Stromal cell of bone marrow (primary cell): ENCODE data around the gene MCRIP2.
"Not testable (repeated sequence)": the region's sequence is repeated elsewhere in the genome, so short reads cannot be mapped to it uniquely, and the experiment has no call there.

Experiments
- DNase-seq: peaks from one replicate; pipeline ENCODE4 v3.0.0-alpha.2; 2012; ENCODE audit warnings: low read depth

Gene MCRIP2

GRCh38 chr16:681746-682427 lies 40.3 kb downstream of the MCRIP2 start:
- DNase-seq = no peak

DNA sequence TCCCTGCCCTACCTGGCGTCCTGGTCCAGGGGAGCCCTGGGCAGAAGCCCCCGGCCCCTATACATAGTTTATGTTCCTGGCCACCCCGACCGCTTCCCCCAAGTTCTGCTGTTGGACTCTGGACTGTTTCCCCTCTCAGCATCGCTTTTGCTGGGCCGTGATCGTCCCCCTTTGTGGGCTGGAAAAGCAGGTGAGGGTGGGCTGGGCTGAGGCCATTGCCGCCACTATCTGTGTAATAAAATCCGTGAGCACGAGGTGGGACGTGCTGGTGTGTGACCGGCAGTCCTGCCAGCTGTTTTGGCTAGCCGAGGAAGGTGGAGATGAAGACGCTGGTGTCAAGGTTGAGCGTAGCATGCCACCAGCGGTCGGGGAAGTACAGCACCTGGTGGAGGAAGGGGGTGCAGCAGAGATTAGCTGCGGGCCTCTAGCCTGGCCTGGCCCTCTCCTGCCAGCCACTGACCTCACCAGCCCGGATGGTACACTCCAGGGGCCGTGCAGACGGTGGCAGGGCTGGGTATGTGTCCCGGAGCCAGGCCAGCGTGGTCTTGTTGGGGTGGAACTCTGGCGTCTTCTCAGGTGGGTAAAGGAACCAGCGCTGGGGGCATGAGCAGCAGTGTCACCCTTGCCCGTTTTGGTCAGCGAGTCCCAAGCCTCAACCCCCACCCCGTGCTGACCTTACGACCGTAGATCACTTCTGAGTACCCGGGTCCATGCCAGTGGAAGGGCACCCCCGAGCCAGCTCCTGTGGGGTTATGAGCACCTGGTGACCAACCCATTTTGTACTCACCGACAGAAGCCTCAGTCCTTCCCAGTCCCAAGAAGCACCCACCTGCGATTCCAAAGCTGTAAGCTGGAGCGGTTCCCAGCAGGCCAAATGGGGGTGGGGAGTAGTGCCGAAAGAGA lies 41.1 kb downstream of the MCRIP2 start:
- DNase-seq = no peak

- DNase-seq = no peak
These were observed 41.9 kb downstream of the MCRIP2 start for GRCh38 chr16:683396-684070.

- peak; percentile 93 for DNase-seq
These were observed 42.6 kb downstream of the MCRIP2 start, which contains the start of gene JMJD8 for GRCh38 chr16:684071-684794. Gene JMJD8 (minus strand): TSS chr16:684334. CDS start chr16:684319, 15 bp downstream.

GRCh38 chr16:684961-685696 lies 43.5 kb downstream of the MCRIP2 start:
- no peak for DNase-seq

- DNase-seq = no peak
These were observed 44.3 kb downstream of the MCRIP2 start for GRCh38 chr16:685967-686366.

DNA sequence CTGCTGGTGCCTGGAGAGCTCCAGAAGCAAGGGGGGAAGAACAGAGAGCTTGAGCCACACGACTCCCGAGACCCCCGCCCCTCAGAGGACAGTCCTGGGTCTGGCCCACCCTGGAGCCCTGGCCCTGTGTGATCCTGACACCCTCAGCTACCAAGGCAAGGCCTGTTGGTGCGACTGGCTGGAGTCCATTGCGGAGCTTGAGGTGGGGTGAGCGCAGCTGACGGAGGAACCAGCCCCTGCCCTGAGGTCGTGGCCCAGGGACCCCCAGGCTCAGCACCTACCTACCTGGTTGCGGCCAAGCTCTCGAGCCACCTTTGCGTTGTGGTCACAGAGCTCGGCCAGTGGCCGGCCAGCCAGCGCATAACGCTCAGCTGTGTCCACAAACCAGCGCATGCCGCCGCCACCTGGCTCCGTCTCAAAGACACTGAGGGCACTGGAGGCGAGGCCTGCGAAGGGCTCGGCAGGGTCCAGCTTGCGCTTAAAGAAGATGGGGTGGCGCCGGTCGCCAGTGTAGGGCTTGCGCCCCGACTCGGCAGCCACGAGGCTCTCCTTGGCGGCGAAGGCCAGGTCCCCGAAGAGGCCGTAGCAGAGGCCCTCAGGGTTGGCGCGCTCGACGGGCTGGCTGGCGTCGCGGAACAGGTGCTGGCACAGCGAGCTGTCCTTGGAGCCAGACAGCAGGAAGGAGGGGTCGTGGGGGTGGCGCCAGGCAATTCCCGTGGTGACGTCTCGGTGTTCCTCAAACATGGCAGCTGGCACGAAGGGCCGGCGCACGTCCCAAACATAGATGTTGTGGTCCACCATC lies 45.0 kb downstream of the MCRIP2 start:
- DNase-seq = no peak

DNA sequence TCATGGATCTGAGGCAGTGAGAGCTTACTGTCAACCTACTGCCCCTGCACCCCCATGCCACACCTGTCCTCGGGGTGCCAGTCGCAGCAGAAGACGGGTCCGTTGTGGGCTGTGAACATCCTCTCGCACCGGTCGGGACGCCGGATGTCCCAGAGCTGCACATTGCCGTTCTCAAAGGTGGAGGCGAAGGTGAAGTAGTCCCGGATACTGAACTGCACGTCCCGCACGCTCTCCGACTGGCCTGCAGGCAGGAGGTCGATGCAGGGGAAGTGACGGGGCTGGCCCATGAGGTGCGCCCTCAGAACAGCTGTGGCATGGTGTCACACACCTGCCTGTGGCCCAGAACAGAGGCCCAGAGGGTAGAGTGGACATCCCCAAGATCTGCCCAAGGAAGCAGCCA lies 45.9 kb downstream of the MCRIP2 start:
- DNase-seq = no peak

GRCh38 chr16:689175-689897 lies 47.7 kb downstream of the MCRIP2 start:
- no peak for DNase-seq

GRCh38 chr16:691242-691641 lies 49.6 kb downstream of the MCRIP2 start:
- not testable (repeated sequence) for DNase-seq

DNA sequence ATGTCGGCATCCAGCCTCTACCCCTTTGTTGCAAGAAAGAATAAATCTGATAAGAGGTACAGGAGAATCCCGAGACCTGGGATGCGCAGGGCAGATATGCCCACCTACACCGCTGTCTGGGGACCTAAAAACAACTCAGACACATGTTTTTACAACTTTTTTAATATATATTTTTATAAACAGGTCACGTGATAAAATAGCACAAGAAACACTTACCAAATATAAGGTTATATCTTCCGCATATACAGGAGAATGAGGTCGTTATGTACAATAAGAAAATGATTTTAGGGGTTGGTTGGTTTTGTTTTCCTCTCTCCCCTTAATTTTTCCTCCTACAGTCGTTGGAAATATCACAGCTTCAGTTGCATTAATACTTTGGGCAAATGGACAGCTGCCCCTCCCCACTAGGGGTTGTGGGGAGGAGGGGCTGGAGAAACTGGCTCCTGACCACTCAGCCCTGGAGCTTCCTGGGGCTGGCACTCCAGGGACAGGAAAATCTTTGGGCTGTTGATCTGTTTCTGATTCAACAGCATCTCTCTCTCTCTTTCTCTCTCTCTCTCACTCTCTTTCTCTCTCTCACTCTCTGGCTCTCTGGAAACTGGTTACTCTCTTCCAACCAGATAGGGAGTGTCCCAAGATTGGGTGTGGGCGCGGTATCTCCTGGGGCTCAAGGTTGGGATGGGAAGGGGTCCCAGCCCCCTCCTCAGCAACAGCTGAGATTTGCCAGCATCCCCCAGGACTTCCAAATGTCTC lies 50.9 kb downstream of the MCRIP2 start:
- DNase-seq = no peak

DNA sequence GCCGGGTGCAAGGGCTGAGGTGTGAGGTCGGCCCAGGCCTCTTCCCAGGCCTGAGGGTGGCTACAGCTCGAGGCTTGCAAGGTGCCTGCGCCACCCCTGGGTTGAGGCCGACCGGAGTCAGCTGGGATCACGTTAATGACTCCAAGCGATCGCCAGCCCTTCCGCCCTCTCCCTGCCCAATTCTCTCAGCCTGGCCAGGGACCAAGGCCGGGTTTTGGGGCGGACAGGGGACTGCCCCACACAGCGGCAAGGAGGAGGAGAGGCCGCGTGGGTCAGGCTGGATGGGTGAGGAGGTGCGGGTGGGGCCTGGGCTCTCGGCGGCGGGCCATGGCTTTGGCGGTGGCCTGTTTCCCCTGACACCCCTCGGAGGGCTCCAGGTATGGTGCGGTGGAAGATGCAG lies 51.7 kb downstream of the MCRIP2 start:
- DNase-seq = no peak

- no peak for DNase-seq
These were observed 52.1 kb downstream of the MCRIP2 start for GRCh38 chr16:693766-694165.

- no peak for DNase-seq
These were observed 52.7 kb downstream of the MCRIP2 start for GRCh38 chr16:694187-694862.

DNA sequence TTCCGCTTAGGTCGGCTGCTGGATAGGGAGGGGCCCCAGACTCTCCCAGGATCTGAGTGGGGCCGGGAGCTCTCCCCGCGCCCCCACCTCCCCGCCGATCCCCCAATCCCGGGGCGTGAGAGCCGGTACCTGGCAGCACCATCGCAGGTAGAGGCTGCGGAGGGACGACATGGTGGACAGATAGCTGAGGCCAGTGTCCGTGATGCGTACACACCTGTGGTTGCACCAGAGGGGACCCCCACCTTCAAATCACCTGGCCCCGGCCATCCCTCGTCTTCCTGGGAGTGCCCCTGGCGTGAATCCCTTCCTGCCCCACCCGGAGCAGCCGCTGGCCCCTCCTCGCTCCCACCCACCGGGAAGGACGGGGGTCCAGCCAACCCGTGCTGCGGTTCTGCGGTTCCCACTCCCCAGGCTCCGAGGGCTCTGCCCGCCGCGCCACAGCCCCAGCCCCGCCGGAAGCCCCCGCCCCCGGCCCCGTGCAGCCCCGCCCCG lies 53.3 kb downstream of the MCRIP2 start:
- no peak for DNase-seq

DNA sequence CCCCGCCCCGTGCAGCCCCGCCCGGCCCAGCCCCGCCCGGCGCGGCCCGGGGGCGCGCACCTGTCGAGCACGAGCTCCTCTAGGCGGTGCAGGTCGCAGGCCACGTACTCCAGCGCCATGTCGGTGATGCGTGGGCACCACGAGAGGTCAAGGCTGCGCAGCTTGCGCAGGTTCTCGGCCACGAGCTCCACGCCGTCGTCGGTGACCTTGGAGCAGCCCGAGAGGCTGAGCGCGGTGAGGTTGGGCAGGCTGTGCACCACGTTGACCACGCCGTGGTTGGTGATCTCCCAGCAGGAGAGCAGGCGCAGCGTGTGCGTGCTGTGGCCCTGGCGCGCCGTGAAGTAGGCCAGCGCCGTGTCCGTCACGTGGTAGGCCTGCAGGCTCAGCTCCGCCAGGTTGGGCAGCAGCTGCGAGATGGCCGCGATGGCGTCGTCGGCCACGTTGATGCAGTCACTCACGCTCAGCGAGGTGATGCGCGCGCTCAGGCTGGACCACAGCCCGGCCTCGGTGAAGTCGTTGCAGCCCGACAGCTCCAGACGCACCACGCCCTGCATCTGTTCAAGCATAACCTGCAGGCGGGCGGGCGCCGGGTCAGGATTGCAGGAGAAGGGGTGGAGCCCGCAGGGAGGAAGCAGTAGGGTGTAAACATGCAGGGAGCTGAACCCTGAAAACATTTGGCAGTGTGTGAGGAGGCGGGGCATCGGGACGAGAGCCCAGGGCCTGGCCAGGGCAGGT lies 53.9 kb downstream of the MCRIP2 start:
- DNase-seq = no peak
